NCI-H1048 (cell line): ENCODE measurements around the gene DMPK.
A peak's percentile ranks its signal among the peaks of the same experiment; 100 is the strongest.
"Not testable (repeated sequence)": the region's sequence is repeated elsewhere in the genome, so short reads cannot be mapped to it uniquely, and the experiment has no call there.

Source experiments
- DNase-seq: peaks from one replicate; lab custom pipeline; 2025; lab: John Stamatoyannopoulos, UW

The DMPK gene

DNA sequence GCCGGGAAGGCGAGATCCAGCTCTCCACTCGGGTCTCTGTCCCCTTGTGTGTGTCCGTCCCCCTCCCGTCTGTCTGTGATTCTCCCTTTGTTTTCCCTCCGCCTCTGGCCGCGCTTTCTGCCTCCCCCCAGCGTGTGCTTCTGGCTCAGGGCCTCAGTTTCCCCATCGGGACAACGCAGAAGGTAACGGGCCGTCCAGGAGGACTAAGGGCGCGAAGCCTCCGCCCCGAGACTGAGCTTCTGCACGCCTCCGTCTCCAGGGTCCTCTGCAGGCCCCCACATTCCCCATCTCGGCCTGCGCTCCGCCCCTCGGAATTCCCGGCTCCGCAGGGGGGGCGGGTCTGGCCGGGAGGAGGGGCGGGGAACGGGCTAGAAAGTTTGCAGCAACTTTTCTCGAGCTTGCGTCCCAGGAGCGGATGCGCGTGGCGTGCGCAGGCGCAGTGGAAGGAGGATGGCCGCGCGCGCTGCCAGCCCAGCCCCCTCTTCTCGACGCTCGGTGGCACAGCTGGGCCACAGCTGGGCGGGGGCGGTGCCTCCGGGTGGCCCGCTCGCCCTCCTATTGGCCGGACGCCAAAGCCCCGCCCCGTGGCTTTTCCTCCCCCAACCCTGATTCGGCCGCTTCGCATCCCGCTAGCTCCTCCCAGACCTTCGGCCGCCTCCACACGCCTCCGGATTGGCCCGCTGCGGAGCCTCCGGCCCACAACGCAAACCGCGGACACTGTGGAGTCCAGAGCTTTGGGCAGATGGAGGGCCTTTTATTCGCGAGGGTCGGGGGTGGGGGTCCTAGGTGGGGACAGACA lies 13.1 kb downstream of the DMPK start, which contains the start of gene SIX5:
Gene SIX5, minus strand, starts transcription at position 269 of the 799 bp plus-strand sequence. CDS start 408 bp downstream, outside the sequence.
- DNase-seq: peak; percentile 90

DNA sequence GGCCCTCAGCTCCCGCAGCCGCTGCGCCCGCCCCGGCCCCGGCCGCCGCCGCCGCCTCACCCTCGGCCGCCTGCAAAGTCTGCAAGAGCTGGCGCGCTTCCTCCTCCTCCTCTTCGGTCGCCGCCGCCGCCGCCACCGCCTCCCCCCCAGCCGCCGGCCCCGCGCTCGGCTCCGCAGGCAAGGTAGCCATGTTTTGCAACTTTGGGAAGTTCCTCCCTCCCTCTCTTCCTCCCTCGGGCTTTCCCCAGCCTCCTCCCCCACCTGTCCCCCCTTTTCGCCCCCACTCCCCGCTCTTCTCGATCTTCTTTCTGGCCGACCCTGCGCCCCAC lies 13.7 kb downstream of the DMPK start:
- no peak for DNase-seq

DNA sequence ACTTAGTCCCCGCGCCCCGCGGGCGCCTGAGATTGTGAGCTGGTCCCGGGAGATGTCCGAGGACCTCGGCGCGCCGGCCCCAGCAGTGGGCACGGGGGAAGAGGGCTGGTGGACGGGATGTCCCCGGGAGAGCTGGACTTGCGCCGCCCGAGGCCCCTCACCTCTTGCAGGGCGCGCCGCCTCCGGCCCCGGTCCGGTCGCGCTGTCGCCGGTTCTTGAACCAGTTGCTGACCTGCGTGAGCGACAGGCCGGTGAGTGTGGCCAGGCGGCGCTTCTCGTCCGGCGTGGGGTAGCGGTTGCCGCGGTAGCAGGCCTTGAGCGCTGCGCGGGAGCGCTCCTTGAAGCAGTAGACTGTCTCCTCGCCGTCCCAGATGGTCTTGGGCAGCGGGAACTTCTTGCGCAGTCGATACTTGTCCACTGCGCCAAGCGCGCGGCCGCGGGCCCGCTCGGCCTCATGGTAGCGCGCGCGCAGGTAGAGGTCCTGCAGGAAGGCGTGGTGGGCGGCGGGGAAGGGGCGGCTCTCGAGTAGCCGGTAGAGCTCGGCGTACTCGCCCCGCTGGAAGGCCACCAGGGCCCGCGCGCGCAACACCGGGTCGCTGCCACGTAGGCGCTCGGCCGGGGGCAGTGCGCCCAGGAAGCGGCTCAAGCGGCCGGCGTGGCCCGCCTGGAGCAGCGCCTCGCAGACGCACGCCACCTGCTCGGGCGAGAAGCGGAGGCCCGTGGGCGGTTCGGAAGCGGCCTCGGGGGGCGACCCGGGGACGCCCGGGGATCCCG lies 14.2 kb downstream of the DMPK start:
- DNase-seq: no peak

DNA sequence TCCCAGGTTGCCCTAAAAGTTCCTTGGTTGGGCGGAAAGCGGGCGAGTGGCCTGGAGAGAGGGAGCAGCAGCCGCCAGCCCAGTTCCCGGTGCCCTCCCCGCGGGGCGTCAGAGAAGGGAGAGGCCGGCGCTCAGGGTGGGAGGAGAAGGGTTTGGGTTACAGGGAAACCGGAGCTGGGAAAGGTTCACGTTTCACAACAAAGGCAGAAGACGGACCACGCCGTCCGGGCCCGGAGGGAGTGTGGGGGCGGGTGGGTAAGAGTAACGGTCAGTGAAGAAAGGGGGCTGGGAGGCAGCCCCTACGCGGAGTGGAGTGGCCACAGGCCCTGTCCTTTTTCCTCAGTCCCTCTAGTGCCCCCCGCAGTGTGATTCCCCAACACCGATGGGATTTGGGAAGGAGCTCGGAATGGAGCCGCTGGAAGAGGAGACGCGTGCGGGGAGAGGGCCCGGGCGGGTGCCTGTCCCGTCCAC lies 14.8 kb downstream of the DMPK start:
- DNase-seq: no peak

DNA sequence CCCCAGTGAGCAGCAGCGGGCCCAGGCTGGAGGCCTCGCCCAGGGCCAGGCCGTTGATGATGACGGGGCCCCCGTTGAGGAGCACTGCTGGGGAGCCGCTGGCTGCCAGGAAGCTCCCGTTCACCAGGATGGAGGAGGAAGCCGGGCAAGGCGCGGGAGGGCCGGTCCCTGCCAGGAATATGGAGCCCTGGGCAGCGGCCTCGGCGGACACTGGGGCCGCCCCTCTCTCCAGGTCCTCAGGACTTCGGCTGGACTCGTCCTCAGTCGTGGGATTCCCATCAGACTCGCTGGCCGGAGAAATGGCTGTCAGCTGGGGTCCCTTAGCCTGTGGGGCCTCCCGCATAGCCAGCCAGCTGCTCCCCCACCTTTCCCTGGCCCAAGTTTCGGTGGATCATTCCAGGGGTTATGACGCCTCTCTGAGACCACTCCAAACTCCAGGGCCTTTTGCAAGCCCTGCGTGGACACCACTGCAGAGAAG lies 15.4 kb downstream of the DMPK start:
- no peak for DNase-seq

DNA sequence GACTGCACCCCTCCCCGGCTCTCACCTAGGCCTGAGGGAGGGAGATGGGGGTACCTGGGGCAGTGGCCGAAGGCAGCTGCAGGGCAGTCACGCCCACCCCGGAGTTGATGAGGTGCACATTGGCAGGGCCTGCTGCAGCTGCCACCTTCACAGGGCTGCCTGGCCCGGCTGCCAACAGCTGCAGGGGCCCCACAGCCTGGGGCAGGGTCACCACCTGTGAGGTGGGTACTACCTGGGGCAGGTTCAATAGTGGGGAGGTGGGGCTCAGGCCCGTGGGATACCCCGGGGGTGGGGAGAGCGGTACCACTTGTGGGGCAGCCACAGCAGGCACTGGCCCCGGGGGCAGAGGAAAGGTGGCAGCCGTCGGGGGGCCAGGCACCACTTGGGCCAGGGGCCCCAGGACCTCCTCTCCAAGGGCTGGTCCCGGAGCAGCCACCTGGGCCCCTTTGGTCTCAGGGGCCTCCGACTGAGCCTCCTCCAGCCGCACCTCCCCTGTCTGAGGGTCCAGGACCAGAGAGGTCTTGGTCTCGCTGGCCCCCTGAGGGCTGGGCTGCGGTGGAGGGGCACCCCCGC lies 15.9 kb downstream of the DMPK start:
- no peak for DNase-seq

DNA sequence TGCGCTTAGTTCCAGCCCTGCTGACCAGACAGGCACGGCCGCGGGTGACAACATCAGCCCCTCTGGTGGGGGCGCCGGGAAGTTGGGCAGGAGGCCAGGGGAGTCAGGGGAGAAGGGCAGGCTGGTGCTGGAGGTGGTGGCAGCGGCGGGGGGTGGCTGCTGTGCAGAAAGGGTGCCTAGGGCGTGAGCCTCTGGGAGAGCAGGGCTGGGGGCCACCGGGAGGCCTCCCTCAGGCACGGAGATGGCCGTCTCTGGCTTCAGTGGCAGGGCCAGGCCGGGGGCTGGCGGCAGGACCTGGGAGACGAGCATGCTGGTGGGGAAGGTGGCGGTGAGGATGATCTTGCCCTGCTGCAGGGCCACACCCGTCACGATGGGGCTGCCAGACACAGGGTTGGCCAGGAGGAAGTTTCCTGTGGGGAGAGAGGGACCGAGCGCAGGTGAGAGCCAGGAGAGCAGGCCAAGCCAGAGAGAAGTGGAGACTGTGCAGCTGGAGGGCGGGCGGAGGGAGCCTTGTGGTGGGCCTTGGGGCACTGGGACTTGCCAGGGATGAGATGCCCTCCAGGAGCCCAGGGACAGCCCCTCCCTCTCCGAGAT lies 16.5 kb downstream of the DMPK start:
- DNase-seq: no peak

DNA sequence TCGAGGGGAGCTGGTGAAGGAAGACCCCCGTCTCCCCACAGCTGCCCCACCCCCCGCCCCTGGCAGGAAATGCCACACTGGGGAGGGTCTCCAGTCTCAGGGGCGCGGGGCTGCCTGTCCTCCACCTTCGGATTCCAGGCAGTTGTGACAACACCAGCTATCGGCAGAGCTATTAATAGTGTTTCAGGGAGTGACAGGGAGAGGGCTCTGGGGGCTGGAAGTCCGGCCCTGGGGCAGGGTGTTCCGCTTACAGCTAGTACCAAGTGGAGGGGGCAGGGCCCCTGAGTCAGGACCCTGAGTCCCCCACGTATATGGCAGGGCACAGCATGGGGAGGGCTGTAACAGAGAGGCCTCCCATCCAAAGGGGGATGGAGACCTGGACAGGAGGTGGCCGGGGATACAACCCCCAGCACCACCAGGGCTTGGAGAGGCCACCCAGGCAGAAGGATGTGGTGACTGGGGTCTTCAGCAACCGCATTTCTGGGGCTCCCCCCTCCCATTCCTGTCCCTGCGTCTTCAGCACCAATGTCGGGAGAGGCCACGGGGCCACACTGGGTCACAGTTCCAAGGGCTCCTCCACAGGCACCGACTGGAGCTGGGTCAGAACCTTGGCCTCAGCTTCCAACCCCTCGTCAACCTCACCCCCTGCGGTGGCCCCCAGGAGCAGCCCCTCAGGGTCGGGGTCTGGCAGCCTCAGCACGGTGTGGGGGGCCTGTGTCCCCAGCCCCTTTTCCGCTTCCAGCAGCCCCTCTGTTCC lies 17.2 kb downstream of the DMPK start:
- DNase-seq: no peak

DNA sequence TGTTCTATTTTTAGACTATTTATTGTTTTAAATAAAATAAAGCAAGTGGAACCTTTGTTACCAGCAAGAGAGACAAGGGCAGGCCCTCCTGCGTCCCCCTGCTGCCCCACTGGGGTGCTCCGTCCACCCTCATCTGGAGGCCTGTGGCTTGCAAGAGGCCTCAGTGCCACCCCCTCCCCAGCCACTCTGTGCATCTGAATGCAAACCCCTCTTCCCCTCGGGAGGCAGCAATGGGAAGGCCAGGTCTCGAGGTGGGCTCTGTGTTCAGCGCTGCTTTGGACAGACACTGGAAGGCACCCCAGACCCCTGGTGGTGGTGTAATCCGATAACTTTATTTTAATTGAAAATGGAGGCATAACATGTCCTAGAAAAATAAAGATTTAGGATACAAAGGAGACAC lies 17.8 kb downstream of the DMPK start:
- no peak for DNase-seq

DNA sequence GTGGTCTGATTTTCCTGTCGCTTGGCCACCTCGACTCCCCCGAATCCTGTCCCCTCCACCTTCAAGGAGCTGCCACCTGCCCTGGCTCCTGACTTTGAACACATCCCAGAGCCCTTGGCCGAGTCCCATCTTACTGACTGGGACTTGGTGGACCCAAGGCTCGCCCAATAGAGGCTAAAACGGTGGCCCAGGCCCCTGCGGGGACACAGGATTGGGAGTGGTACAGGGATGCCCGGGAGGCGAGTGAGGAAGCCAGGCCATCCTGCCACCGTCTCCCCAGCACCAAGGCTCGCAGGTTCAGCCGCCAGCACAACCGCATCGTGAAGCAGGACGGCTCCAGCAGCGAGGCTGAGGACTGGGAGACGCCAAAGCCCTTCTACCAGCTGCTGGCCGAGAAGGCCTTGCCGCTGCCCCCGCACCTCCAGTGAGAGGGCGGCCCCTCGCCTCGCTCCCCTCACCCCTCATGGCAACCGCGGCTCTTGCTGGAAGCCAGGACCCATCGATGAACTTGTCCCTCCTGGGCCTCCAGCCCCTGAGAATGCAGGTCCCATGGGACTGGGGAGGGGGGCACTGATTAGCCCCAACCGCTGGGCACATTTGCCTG lies 18.5 kb downstream of the DMPK start:
- DNase-seq: no peak

DNA sequence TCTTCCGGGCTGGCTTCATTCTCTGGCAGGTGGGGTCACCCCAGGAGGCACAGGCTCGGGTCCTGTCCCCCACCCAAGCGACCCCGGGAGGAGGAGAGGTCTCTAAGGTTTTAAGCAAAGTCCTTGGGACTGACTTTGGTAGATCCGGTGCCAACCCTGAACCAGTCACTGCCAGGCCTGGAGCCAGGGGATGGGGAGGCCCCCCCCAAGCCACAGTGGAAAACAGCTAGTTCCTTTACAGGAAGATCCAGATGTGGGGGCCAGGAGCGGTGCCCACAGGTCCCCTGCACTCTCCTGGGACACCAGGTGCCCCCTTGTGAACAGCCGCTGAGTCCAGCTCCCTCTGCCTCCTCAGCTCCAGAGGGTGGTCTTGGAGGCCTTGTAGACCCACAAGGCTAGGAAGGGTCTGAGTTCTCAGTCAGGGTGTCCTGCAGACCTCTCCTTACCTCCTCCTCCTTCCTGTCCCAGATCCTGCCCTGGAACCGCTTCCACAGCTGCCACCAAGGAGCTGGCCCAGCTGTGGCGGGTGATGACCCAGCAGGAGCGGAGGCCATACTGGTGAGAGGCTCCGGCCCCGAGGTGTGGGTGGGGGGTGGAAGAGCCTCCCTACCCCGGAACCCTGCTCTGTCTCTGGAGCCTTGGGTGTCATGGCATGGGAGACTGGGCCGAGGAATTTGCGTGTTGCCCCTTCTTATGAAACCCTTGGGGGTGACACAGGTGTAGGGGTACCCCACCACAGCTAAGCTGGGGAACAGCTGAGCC lies 19.2 kb downstream of the DMPK start:
- DNase-seq: no peak

DNA sequence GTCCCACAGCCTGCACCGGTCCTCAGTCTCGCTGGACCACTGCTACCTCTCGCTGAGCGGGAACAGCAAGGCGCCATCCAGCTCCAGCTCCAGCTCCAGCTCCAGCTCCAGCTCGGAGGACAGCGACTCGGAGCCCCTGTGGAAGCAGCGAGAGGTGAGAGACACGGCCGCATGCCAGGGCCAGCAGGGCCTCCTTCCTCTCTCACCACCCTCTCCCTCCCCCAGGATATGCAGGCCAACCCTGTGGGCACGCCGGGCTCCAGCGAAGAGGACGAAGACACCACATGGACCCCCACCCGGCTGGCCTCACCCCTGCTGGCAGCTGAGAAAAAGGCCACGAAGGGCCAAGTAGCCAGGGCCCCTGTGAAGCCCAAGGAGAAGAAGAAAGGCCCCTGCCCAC lies 20.6 kb downstream of the DMPK start:
- no peak for DNase-seq

DNA sequence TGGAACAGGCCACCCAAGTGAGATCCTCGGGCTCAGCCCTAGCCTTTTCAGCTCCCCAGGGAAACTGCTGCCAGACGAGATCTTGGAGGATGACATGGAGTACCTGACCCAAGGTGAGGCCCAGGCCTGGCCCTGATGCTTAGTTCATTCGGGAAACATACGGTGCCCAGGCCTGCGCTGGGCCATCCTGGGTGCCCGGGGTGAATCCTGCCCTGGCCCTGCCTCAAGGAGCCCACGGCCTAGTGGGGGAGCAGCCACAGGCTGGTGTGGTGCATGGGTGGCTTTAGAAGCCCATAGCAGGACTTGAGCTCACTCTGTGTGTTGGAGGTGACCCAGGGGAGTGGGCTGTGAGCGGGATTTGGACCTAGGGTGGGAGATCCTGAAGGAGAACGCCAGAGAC lies 23.4 kb downstream of the DMPK start:
- no peak for DNase-seq

DNA sequence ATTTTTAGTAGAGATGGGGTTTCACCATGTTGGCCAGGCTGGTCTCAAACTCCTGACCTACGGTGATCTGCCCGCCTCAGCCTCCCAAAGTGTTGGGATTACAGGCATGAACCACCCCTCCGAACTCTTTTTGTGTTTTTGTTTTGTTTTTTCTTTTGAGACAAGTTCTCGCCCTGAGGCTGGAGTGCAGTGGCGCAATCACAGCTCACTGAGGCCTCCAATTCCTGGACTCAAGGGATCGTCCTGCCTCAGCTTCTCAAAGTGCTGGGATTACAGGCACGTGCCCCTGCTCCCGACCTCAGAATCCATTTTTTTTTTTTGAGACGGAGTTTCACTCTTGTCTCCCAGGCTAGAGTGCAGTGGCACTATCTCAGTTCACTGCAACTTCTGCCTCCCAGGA lies 24.6 kb downstream of the DMPK start:
- DNase-seq: no peak

DNA sequence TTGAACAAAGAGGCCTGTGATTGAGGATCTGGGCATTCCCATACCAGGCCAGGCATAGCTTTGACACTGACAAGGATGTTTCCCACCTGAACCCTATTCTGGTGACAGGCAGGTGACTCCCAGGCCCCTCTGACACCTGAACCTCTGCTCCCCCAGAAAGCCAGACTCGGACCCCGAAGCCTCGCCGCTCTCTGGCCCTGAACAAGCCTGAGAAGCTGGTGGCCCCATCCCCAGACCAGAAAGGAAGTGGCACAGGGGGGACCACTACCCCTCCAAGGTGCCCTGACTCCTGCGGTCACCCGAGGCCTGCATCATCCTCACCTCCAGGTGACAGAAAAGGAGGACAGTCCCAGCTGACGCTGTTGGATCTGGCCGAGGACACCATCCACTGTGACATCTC lies 28.0 kb downstream of the DMPK start:
- no peak for DNase-seq

DNA sequence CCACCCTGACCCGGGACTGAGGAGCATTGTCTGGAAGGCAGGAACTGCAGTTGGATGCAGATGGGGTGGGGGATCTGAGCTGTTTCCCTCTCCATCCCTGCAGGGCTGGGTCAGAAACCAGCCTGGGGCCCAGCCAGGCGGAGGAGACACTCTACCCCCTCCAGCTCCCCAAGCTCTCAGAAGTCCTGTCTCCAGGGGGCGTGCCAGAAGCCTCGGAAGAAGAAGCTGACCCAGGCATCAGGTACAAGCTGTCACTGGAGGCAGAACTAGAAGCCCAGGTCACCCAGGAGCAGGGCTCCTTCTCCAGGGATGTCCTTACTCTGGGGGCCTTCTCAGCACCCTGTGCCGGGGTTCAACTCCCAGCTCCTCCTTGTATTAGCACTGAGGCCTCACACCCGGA lies 28.7 kb downstream of the DMPK start:
- DNase-seq: no peak

DNA sequence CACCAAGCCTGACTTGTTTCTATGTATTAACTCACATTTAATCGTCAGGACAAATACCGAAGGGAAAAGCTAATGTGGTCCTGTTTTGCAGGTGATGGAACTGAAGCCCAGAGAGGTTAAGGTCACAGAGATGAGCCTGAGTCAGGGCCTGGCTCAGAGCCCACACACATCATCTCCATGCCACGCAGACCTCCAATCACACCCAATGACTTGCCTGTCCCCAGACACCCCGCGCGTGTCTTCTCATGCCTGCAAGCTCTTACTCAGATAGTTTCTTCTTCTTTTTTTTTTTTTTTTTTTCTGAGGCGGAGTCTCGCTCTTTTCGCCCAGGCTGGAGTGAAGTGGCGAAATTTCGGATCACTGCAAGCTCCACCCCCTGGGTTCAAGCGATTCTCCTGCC lies 29.7 kb downstream of the DMPK start:
- DNase-seq: no peak

DNA sequence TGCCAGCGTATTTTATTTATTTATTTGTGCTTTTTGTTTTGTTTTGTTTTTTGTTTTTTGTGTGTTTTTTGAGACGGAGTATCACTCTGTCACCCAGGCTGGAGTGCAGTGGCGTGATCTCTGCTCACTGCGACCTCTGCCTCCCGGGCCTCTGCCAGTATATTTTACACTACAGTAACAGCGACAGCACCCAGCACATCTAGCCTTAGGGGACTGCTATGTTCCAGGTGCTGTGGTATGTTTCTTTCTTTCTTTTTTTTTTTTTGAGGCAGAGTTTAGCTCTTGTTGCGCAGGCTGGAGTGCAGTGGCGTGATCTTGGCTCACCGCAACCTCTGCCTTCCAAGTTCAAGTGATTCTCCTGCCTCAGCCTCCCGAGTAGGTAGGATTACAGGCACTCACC lies 30.8 kb downstream of the DMPK start:
- DNase-seq: not testable (repeated sequence)

DNA sequence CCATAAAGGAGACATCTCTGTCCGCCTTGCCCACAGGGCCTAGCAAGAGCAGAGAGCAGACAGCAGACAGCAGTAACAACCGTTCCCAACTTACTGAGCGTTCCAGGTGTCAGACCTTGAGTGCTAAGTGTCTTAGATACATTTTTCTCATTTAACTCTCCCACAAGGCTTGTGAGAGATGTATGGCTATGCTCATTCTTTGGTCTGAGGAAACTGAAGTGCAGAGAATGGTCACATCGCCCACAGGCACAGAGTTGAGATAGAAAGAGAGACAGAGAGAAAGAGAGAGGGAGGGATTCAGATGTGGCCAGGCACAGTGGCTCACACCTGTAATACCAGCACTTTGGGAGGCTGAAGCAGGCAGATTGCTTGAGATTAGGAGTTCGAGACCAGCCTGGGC lies 34.8 kb downstream of the DMPK start:
- no peak for DNase-seq

DNA sequence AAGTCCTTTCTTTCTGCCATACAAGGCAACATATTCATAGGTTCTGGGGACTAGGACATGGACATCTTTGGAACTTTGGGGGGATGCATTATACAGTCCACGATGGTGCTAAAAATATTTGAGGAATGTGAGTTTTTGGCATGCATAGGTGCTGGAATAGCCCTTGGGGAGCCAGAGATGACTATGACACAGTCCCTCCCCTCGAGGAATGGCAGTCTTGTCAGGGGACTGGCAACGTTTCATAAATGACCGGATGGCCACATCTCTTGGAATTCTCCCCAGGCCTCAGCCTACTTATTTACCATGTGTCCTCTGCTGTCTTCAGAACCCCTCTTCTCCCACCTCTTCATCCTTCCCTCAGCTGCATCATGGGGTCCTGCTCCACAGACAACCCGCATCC lies 35.4 kb downstream of the DMPK start:
- no peak for DNase-seq

DNA sequence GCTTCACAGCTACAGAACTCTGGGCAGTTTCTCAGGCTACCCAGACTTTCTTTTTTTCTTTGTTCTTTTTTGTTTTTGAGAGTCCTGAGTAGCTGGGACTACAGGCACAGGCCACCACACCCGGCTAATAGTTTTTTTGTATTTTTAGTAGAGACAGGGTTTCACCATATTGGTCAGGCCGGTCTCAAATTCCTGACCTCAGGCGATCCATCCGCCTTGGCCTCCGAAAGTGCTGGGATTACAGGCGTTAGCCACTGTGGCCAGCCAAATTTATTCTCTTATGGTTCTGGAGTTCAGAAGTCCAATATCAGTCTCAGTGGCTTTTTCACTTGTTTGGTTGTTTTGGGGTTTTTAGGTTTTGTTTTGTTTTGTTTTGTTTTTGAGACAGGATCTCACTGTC lies 36.7 kb downstream of the DMPK start:
- DNase-seq: no peak
